ENCODE data around the gene NIPAL4. TPM values are rescaled to one million over a fixed set of nuclear protein-coding genes. Genes with fewer than 3 reads are reported as not detected.

NIPAL4 gene
- total RNA-seq, 1 donor from 2014 or later = not detected

DNA sequence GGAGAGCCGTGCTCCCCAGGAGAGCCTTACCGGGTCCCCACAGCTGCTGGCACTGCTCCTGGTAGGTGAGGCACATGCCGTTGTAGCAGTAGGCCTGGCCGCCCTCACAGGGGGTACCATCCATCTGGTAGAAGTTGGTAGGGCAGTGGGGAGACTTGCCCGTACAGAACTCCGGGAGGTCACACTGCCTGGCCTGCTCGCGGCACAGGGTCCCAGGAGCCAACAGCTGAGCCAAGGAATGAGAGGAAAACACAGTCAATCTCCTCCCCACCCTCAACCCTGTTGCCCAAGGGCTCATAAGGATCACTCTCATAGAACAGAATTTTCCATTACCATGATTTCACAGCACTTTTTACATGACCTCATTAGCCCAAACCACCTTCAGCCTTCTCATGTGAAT is 36.9 kb downstream of the NIPAL4 start:
- Histone ChIP-seq H3K36me3 (no peaks in the 10 kb centered on the region), H3K27ac (no peak overlapping the region), H4K20me1 (ENCODE audit: low read depth) (no peaks in the 10 kb centered on the region), H3K4me3 (no peak overlapping the region), H3K9ac (no peak overlapping the region), H3K4me2 (no peak overlapping the region), H3K79me2 (ENCODE audit: low read depth) (no peaks in the 10 kb centered on the region), H3K9me3 (ENCODE audit: low read depth) (no peaks in the 10 kb centered on the region), H3F3A (ENCODE audit: low read depth) (no peaks in the 10 kb centered on the region), H2AFZ (replicated peaks) (no peak overlapping the region), H3K4me1 (no peaks in the 10 kb centered on the region), H3K27me3 (no peaks in the 10 kb centered on the region)
- Mint-ChIP-seq H3K9me3 (no peaks in the 10 kb centered on the region), H3K4me1 (no peaks in the 10 kb centered on the region), H3K27ac (no peak overlapping the region), H3K27me3 (ENCODE audit: insufficient read depth, low read depth) (no peaks in the 10 kb centered on the region), H3K36me3 (peaks cover 9% of the 10 kb centered on the region), H3K4me3 (no peak overlapping the region)
- DNase-seq (ENCODE audit: low spot score) = no peak
- TF ChIP-seq EZH2 (IDR thresholded peaks at IDR 0.05) (no peak), EZH2phosphoT487 (IDR thresholded peaks at IDR 0.05) (no peak)
- TF ChIP-seq, protein P1, sequence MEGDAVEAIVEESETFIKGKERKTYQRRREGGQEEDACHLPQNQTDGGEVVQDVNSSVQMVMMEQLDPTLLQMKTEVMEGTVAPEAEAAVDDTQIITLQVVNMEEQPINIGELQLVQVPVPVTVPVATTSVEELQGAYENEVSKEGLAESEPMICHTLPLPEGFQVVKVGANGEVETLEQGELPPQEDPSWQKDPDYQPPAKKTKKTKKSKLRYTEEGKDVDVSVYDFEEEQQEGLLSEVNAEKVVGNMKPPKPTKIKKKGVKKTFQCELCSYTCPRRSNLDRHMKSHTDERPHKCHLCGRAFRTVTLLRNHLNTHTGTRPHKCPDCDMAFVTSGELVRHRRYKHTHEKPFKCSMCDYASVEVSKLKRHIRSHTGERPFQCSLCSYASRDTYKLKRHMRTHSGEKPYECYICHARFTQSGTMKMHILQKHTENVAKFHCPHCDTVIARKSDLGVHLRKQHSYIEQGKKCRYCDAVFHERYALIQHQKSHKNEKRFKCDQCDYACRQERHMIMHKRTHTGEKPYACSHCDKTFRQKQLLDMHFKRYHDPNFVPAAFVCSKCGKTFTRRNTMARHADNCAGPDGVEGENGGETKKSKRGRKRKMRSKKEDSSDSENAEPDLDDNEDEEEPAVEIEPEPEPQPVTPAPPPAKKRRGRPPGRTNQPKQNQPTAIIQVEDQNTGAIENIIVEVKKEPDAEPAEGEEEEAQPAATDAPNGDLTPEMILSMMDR (IDR thresholded peaks at IDR 0.05) = no peak

- no peak overlapping the region for H3K4me3 Mint-ChIP-seq
- no peaks in the 10 kb centered on the region for H4K20me1 ChIP-seq (ENCODE audit: low read depth)
These were observed 38.0 kb downstream of the NIPAL4 start for GRCh38 chr5:157497875-157498611.

DNA sequence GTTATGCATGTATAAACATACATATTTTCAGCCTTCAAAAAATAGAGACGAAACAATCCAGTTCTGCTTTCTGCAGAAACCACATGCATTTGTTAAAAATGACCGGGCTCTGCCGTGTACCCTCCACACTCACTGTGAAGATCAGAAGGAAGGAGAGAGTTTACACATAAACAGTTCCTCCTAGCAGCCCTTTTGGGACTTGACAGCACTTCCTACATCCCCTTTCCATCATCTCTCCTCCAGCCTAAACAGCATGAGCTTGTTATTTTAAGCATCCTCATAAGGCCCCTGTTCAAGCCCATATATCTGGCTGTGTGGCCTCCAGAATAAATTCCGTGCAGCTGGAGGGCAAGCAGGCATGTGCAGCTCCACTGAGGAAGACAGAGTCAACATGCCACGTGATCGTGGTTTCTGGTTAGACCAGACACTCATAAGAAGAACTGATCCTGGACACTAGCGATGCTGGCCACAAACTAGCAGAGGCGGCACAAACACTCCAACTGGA is 42.2 kb downstream of the NIPAL4 start:
- no peaks in the 10 kb centered on the region for H4K20me1 ChIP-seq (ENCODE audit: low read depth)
- H3K36me3 Mint-ChIP-seq = peaks cover 7% of the 10 kb centered on the region
- no peaks in the 10 kb centered on the region for H3K27me3 Mint-ChIP-seq (ENCODE audit: insufficient read depth, low read depth)
- no peaks in the 10 kb centered on the region for H3K9me3 ChIP-seq (ENCODE audit: low read depth)
- no peaks in the 10 kb centered on the region for H3K79me2 ChIP-seq (ENCODE audit: low read depth)
- no peak overlapping the region for H3K27ac Mint-ChIP-seq
- H2AFZ ChIP-seq (replicated peaks) = no peak overlapping the region
- TF ChIP-seq, protein P1 (IDR thresholded peaks at IDR 0.05) = no peak
- no peak for TF ChIP-seq EZH2 (IDR thresholded peaks at IDR 0.05)
- no peak for TF ChIP-seq EZH2phosphoT487 (IDR thresholded peaks at IDR 0.05)
- no peaks in the 10 kb centered on the region for H3K36me3 ChIP-seq
- H3K9me3 Mint-ChIP-seq = no peaks in the 10 kb centered on the region
- no peak overlapping the region for H3K4me2 ChIP-seq
- DNase-seq (ENCODE audit: low spot score) = no peak
- no peak overlapping the region for H3K4me3 ChIP-seq
- H3K4me3 Mint-ChIP-seq = no peak overlapping the region
- H3K9ac ChIP-seq = no peak overlapping the region
- H3K4me1 Mint-ChIP-seq = no peaks in the 10 kb centered on the region
- H3F3A ChIP-seq (ENCODE audit: low read depth) = no peaks in the 10 kb centered on the region
- no peaks in the 10 kb centered on the region for H3K27me3 ChIP-seq
- no peak overlapping the region for H3K27ac ChIP-seq
- H3K4me1 ChIP-seq = no peaks in the 10 kb centered on the region

More at GRCh38 chr5:157497875-157498611, 38.0 kb downstream of the NIPAL4 start:
- Mint-ChIP-seq H3K9me3 (no peaks in the 10 kb centered on the region), H3K4me1 (no peaks in the 10 kb centered on the region), H3K27ac (no peak overlapping the region), H3K27me3 (ENCODE audit: insufficient read depth, low read depth) (no peaks in the 10 kb centered on the region), H3K36me3 (peaks cover 12% of the 10 kb centered on the region)
- H3F3A ChIP-seq (ENCODE audit: low read depth) = no peaks in the 10 kb centered on the region
- H2AFZ ChIP-seq (replicated peaks) = no peak overlapping the region
- no peak overlapping the region for H3K4me3 ChIP-seq
- H3K9me3 ChIP-seq (ENCODE audit: low read depth) = no peaks in the 10 kb centered on the region
- no peak overlapping the region for H3K4me2 ChIP-seq
- H3K79me2 ChIP-seq (ENCODE audit: low read depth) = no peaks in the 10 kb centered on the region
- H3K4me1 ChIP-seq = no peaks in the 10 kb centered on the region
- no peak overlapping the region for H3K9ac ChIP-seq
- no peak for DNase-seq (ENCODE audit: low spot score)
- no peak overlapping the region for H3K27ac ChIP-seq
- no peaks in the 10 kb centered on the region for H3K36me3 ChIP-seq
- H3K27me3 ChIP-seq = no peaks in the 10 kb centered on the region
- TF ChIP-seq, protein P1 (IDR thresholded peaks at IDR 0.05) = no peak

Measured in neural progenitor cell (in vitro differentiated cells).